ENCODE measurements around the gene SBK2.
A peak's percentile ranks its signal among the peaks of the same experiment; 100 is the strongest.

SBK2 gene

DNA sequence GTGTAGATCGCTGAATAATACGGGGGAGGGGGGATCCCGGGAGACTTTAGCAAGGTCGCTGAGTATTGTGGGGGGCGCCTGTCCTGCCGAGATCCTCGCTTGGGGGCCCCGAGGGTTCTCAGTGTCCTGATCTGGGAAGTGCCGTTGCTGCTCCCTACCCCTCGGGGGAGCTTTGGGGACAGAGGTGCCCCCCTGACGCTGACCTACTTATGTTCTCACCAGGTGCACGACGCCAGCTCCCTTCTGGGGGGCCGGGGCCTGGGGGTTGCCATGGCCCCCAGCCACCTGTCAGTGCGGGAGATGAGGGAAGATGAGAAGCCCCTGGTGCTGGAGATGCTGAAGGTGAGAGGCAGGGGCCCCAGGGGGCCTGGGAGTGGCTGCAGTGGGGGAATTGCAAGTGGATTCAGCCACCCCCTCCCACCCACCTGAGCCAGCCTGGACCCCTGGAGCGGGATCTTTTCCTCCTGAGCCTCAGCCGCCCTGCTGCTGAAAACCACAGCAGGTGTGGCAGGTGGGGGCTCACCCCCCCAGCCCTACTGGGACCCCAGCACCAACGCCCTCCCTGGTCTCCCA lies 51.4 kb downstream of the SBK2 start:
- DNase-seq = no peak

DNA sequence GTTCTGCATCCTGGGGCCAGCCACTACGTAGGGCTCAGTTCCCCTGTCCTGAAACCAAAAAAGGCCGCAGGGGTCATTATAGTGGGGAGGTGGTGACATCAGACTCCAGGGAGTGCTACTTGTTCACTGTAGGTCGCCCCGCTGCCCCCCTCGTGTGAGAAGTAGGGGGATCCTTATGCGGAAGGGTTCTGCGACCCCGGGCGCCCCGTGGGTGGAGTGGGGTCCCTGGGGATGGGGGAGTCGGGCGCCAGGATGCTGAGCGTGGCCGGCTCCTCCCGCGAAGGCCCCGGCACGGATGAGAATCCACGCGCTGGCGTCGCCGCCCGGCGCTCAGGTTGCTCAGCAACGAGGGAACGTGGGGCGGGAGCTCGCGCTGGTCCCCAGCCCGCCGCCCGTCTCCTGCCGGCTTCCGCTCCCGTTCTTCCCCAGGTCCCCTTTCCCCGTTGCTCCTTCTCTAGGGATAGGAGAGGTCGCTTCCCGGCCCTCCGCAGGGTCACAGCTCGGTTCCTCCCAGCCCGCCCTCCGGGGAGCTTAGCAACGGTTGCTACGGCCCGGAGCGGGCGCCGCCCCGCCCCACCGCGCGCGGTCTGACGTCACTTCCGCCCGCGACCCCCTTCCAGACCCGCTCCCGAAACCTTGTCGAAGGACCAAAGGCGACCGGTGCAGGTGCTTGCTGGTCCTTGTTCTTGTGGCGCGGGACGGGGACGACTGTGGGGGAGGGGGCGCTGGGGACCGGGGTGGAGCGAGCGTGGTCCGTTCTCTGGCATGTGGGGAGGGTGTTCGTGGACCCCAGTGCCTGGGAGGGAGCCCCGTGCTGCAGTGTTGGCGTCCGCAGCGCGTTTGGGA lies 52.1 kb downstream of the SBK2 start, which contains the start of gene NAT14:
TSS of gene NAT14 (plus strand) at position 596 of the 846 bp plus-strand sequence. CDS start 521 bp downstream, outside the sequence.
- peak; percentile 67 for DNase-seq

DNA sequence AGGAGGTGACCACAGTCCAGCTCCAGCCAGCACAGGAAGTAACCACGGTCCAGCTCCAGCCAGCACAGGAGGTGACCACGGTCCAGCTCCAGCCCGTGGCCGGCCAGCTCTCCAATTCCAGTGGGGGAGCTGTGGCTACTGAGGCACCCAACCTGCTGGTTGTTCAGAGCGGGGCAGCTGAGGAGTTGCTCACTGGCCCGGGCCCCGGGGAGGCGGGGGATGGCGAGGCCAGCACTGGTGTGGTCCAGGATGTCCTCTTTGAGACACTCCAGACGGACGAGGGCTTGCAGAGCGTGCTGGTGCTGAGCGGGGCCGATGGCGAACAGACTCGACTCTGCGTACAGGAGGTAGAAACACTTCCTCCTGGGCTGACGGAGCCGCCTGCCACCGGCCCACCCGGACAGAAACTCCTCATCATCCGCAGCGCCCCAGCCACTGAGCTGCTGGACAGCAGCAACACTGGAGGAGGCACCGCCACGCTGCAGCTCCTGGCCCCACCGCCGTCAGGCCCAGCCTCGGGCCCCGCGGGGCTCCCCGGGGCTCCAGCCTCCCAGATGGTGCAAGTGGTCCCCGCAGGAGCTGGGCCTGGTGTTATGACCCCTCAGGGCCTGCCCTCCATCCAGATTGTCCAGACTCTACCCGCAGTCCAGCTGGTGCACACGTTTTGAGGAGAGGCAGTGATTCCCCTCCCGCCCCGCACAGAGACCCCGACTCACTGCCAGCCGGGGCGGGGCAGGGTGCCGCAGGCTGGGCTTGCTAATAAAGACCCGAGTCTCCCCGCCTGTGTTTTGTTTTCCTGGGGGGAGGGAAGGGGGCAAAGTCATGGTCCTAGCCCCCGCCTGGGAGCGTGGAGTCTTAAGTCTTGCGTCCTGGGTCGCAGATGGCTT lies 53.0 kb downstream of the SBK2 start:
- DNase-seq = no peak

DNA sequence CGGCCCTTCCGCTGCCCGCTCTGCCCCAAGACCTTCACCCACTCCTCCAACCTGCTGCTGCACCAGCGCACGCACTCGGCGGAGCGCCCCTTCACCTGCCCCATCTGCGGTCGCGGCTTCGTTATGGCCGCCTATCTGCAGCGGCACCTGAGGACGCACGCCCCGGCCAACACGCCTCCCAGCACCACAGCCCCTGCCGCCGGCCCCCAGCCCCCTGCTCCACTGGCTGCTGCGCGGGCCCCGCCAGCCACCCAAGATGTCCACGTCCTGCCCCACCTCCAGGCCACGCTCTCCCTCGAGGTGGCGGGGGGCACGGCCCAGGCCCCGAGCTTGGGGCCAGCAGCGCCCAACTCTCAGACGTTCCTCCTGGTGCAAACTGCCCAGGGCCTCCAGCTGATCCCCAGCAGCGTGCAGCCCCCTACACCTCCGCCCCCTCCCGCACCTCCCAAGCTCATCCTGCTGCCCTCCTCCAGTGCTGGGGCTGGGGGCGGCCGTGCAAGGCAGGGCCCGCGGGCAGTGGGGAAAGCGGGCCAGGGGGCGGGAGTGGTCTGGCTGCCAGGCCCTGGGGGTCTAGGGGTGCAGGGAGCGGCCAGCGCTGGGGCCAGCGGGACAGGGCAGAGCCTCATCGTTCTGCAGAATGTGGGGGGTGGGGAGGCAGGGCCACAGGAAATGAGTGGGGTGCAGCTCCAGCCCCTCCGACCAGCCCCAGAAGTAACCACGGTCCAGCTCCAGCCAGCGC lies 53.8 kb downstream of the SBK2 start:
- DNase-seq = no peak

- DNase-seq = no peak
Measured at GRCh38 chr19:55482156-55482961, 54.6 kb downstream of the SBK2 start.

DNA sequence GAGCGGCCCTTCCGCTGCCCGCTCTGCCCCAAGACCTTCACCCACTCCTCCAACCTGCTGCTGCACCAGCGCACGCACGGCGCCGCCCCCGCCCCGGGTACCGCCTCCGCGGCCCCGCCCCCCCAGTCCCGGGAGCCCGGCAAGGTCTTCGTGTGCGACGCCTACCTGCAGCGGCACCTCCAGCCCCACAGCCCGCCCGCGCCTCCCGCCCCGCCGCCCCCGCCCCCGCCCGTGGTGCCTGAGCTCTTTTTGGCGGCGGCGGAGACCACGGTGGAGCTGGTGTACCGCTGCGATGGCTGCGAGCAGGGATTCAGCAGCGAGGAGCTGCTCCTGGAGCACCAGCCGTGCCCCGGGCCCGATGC lies 55.2 kb downstream of the SBK2 start:
- DNase-seq = no peak

DNA sequence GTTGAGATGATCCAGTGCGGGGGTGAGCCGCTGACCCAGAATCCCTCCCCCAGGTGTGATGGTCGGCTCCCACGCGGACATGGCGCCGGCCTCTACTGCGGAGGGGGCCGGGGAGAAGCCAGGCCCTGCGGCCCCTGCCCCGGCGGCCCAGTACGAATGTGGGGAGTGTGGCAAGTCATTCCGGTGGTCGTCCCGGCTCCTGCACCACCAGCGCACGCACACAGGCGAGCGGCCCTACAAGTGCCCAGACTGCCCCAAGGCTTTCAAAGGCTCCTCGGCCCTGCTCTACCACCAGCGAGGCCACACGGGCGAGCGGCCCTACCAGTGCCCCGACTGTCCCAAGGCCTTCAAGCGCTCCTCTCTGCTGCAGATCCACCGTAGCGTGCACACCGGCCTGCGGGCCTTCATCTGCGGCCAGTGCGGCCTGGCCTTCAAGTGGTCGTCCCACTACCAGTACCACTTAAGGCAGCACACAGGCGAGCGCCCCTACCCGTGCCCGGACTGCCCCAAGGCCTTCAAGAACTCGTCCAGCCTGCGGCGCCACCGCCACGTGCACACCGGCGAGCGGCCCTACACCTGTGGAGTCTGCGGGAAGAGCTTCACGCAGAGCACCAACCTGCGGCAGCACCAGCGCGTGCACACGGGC lies 55.7 kb downstream of the SBK2 start:
- no peak for DNase-seq

GRCh38 chr19:55479451-55480230 lies 57.3 kb downstream of the SBK2 start:
- no peak for DNase-seq

GRCh38 chr19:55479045-55479444 lies 57.9 kb downstream of the SBK2 start:
- no peak for DNase-seq
